CD14-positive monocyte (primary cell): ENCODE data around the gene MAVS. TPM values are rescaled to one million over a fixed set of nuclear protein-coding genes. Genes with fewer than 3 reads are reported as not detected.

ENCODE experiments used
- DNase-seq, 3 donors: peaks; one replicate each; pipeline ENCODE4 v3.0.0-alpha.2; 2011 to 2022
- H2AFZ ChIP-seq: 2 replicates; pipeline ENCODE4 v1.6.0; 2012; ENCODE audit warnings: mild to moderate bottlenecking, low read depth, low read length, inconsistent platforms; ENCODE audit not compliant: insufficient read depth, poor library complexity, severe bottlenecking
- H3K27ac ChIP-seq, 2 donors: 1 replicate in 1 of 2; 2 replicates in 1 of 2; pipeline ENCODE4 v1.5.1; 2012 to 2013; ENCODE audit warnings: low read length in 2 of 2, control low read depth in 1 of 2, inconsistent platforms in 1 of 2, low read depth in 1 of 2, mild to moderate bottlenecking in 1 of 2
- H3K27me3 ChIP-seq, 2 donors: one replicate each; pipeline versions ENCODE4 v1.6.0 to v1.6.1; 2011 to 2013; ENCODE audit warnings: low read length in 2 of 2; ENCODE audit not compliant: control insufficient read depth in 2 of 2, insufficient read depth in 2 of 2
- H3K36me3 ChIP-seq, 2 donors: replicated peaks in 1 of 2; 1 replicate in 1 of 2; 2 replicates in 1 of 2; pipeline versions ENCODE4 v1.5.1 to v1.6.1; 2012 to 2013; ENCODE audit warnings: low read length in 2 of 2, control low read depth in 1 of 2, inconsistent platforms in 1 of 2, mild to moderate bottlenecking in 1 of 2; ENCODE audit not compliant: insufficient read depth in 2 of 2, control insufficient read depth in 1 of 2
- H3K4me1 ChIP-seq, 2 donors: 1 replicate in 1 of 2; 2 replicates in 1 of 2; pipeline versions ENCODE4 v1.5.1 to v1.6.1; 2012 to 2013; ENCODE audit warnings: low read length in 2 of 2, control low read depth in 1 of 2, inconsistent platforms in 1 of 2, mild to moderate bottlenecking in 1 of 2, moderate library complexity in 1 of 2; ENCODE audit not compliant: insufficient read depth in 2 of 2, control insufficient read depth in 1 of 2
- H3K4me2 ChIP-seq: replicated peaks from 2 replicates; pipeline ENCODE3; 2012; ENCODE audit warnings: low read length, moderate library complexity, mild to moderate bottlenecking; ENCODE audit not compliant: poor library complexity, severe bottlenecking; ENCODE audit errors: extremely low read depth
- H3K4me3 ChIP-seq, 3 experiments: fragments of 200-600 bp in 1 of 3; sonication (generic) in 1 of 3; replicated peaks in 1 of 3; 1 replicate in 2 of 3; 2 replicates in 1 of 3; pipeline ENCODE4 v1.5.1; 2011 to 2013; ENCODE audit warnings: low read length in 3 of 3, mild to moderate bottlenecking in 3 of 3, control low read depth in 2 of 3, low read depth in 2 of 3, inconsistent platforms in 1 of 3, moderate library complexity in 1 of 3
- H3K79me2 ChIP-seq: 2 replicates; pipeline ENCODE4 v1.6.0; 2012; ENCODE audit warnings: mild to moderate bottlenecking, control low read depth, inconsistent platforms, low read length, moderate library complexity; ENCODE audit not compliant: insufficient read depth
- H3K9ac ChIP-seq: 2 replicates; pipeline ENCODE4 v1.6.0; 2017; ENCODE audit warnings: low read length, mild to moderate bottlenecking; ENCODE audit not compliant: insufficient read depth, poor library complexity, severe bottlenecking
- H3K9me3 ChIP-seq, 2 donors: replicated peaks in 1 of 2; 1 replicate in 1 of 2; 2 replicates in 1 of 2; pipeline versions ENCODE4 v1.5.1 to v1.6.1; 2012 to 2013; ENCODE audit warnings: low read length in 2 of 2, control low read depth in 1 of 2; ENCODE audit not compliant: control insufficient read depth in 1 of 2, insufficient read depth in 1 of 2
- H4K20me1 ChIP-seq: 2 replicates; pipeline ENCODE4 v1.6.0; 2012; ENCODE audit warnings: mild to moderate bottlenecking, low read length, control low read depth, moderate library complexity; ENCODE audit not compliant: insufficient read depth
- H3K27ac Mint-ChIP-seq, 7 donors: one replicate each; pipeline ENCODE4 v1.8.0; 2020; ENCODE audit warnings: mild to moderate bottlenecking in 7 of 7, mixed read lengths in 7 of 7, moderate library complexity in 6 of 7, inconsistent platforms in 2 of 7
- H3K27me3 Mint-ChIP-seq, 3 donors: one replicate each; pipeline ENCODE4 v1.8.0; 2021 to 2022; ENCODE audit warnings: low read depth in 3 of 3, mild to moderate bottlenecking in 3 of 3, mixed read lengths in 3 of 3, moderate library complexity in 3 of 3, inconsistent platforms in 1 of 3
- H3K36me3 Mint-ChIP-seq, 2 donors: one replicate each; pipeline ENCODE4 v1.8.0; 2020; ENCODE audit warnings: mixed read lengths in 2 of 2, inconsistent platforms in 1 of 2, mild to moderate bottlenecking in 1 of 2
- H3K4me1 Mint-ChIP-seq: one replicate; pipeline ENCODE4 v1.8.0; 2020; ENCODE audit warnings: mild to moderate bottlenecking, mixed read lengths
- H3K4me3 Mint-ChIP-seq, 2 donors: one replicate each; pipeline ENCODE4 v1.8.0; 2020; ENCODE audit warnings: mild to moderate bottlenecking in 2 of 2, mixed read lengths in 2 of 2, moderate library complexity in 1 of 2
- H3K9me3 Mint-ChIP-seq, 7 donors: one replicate each; pipeline ENCODE4 v1.8.0; 2020 to 2022; ENCODE audit warnings: mixed read lengths in 7 of 7, mild to moderate bottlenecking in 6 of 7, moderate library complexity in 6 of 7, inconsistent platforms in 2 of 7
- WGBS: methylation state at CpG from one replicate; pipeline ENCODE4 v1.1.5; 2013; ENCODE audit warnings: missing lambda C conversion rate; ENCODE audit not compliant: insufficient coverage; 5-methylcytosine and 5-hydroxymethylcytosine counted together
- intact Hi-C, 2 donors: fragments of 100-400 bp; cut with micrococcal nuclease; formaldehyde crosslinking; loops; one replicate each; pipeline versions ENCODE4 v1.15.0 to v1.15.1; 2023
- polyA plus RNA-seq, 3 donors: library from polyadenylated mRNA; depleted of rRNA in 1 of 3; unstranded in 2 of 3; stranded (reverse) in 1 of 3; fragments of 300-500 nt in 2 of 3; fragments of >200 nt in 1 of 3; fragmentation: Illumina TruSeq in 2 of 3; gene quantifications; 1 replicate in 2 of 3; 2 replicates in 1 of 3; pipeline ENCODE4 v1.2.3, GENCODE V29; 2012 to 2021
- TF ChIP-seq, protein P1 (sequence below): fragments of 200-600 bp; IDR thresholded peaks from one replicate; pipeline ENCODE4 v1.8.0; 2022; ENCODE audit warnings: antibody characterized with exemption, mild to moderate bottlenecking

Gene MAVS
- polyA plus RNA-seq, 3 donors: 1.8 to 16.6 (median 3.2) TPM

DNA sequence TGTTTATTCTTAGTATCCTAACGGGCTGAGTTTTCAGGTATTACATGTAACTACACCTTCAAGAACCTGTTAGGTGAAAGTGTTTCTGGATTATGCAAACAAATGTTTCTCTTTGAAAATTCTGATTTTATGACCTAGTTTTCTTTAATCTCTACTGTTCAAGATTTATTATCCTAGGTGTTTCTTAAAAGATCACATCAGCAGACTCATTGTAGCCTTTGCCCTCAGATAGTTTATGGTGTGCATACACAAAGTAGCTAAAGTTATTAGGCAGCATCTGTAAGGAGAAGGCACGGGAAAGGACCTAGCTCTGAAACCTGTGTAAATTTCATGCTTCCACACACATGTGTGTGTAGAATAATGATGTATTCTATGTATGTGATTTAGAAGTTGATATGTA lies 64.2 kb downstream of the MAVS start:
- TF ChIP-seq, protein P1, sequence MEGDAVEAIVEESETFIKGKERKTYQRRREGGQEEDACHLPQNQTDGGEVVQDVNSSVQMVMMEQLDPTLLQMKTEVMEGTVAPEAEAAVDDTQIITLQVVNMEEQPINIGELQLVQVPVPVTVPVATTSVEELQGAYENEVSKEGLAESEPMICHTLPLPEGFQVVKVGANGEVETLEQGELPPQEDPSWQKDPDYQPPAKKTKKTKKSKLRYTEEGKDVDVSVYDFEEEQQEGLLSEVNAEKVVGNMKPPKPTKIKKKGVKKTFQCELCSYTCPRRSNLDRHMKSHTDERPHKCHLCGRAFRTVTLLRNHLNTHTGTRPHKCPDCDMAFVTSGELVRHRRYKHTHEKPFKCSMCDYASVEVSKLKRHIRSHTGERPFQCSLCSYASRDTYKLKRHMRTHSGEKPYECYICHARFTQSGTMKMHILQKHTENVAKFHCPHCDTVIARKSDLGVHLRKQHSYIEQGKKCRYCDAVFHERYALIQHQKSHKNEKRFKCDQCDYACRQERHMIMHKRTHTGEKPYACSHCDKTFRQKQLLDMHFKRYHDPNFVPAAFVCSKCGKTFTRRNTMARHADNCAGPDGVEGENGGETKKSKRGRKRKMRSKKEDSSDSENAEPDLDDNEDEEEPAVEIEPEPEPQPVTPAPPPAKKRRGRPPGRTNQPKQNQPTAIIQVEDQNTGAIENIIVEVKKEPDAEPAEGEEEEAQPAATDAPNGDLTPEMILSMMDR: no peak
- Mint-ChIP-seq H3K27ac (peak overlapping the region in 1 of 7 donors; percentile 16), H3K9me3 (no peaks in the 10 kb centered on the region), H3K4me1 (peaks cover 18% of the 10 kb centered on the region), H3K27me3 (no peaks in the 10 kb centered on the region), H3K36me3 (peaks cover 65 to 80% of the 10 kb centered on the region in 2 donors), H3K4me3 (no peak overlapping the region)
- WGBS: 100% methylated on average over 1 of the region's 2 CpGs
- peaks cover 0 to 3% of the 10 kb centered on the region in 2 donors for H3K4me1 ChIP-seq
- peaks cover 99% of the 10 kb centered on the region for H3K79me2 ChIP-seq
- peaks cover 98% of the 10 kb centered on the region for H4K20me1 ChIP-seq
- no peaks in the 10 kb centered on the region for H3K9me3 ChIP-seq
- no peaks in the 10 kb centered on the region for H3K27me3 ChIP-seq
- H2AFZ ChIP-seq: no peak overlapping the region
- intact Hi-C loops: no loop called here
- no peak for DNase-seq
- no peak overlapping the region for H3K4me3 ChIP-seq
- no peak overlapping the region for H3K4me2 ChIP-seq
- no peak overlapping the region for H3K9ac ChIP-seq
- H3K27ac ChIP-seq: peak overlapping the region in 1 of 2 donors; percentile 12
- peaks cover 73 to 85% of the 10 kb centered on the region in 2 donors for H3K36me3 ChIP-seq

DNA sequence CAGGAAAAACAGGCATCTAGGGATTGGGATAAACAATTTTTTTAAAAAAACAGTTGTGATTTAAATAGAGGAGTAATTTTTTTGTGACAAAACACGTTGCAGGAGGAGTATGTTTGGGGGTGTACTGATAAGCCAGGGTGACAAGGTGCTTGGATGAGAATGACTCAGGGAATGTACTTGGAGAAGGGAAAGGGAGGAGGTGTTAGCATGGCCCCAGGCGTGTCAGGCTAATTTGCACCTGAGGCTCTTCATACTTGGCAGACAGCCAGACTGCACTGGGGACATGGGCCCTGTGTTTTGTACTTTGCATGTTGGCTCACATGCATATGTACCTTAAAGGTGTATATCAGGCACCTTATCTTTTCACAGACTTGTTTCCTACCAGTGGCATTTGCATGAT lies 65.3 kb downstream of the MAVS start:
- H3K9me3 Mint-ChIP-seq: no peaks in the 10 kb centered on the region
- Histone ChIP-seq H3K4me3 (no peak overlapping the region), H3K4me1 (no peaks in the 10 kb centered on the region), H3K36me3 (peaks cover 84 to 96% of the 10 kb centered on the region in 2 donors), H3K27ac (no peak overlapping the region), H3K79me2 (peaks cover 99% of the 10 kb centered on the region), H4K20me1 (peaks cover 98% of the 10 kb centered on the region), H3K9me3 (no peaks in the 10 kb centered on the region), H3K9ac (no peak overlapping the region), H3K4me2 (no peak overlapping the region), H2AFZ (no peak overlapping the region), H3K27me3 (no peaks in the 10 kb centered on the region)
- no peak for DNase-seq
- WGBS: 96% methylated on average over 2 of the region's 2 CpGs
- H3K4me1 Mint-ChIP-seq: peaks cover 11% of the 10 kb centered on the region
- no peaks in the 10 kb centered on the region for H3K27me3 Mint-ChIP-seq
- peak overlapping the region in 2 of 7 donors; percentile 14 to 74 for H3K27ac Mint-ChIP-seq
- H3K4me3 Mint-ChIP-seq: no peak overlapping the region
- H3K36me3 Mint-ChIP-seq: peaks cover 76 to 91% of the 10 kb centered on the region in 2 donors
- TF ChIP-seq, protein P1: no peak
- intact Hi-C loops: no loop called here
